T-cell (primary cell): ENCODE data around the gene MACROH2A1. TPM values are rescaled to one million over a fixed set of nuclear protein-coding genes. Genes with fewer than 3 reads are reported as not detected.

ENCODE experiments used
- ATAC-seq, 4 experiments: fragments of 200-7000 bp in 3 of 4; fragments of 150-1000 bp in 1 of 4; cut with Tn5 transposase; replicated peaks in 1 of 4; 1 replicate in 3 of 4; 2 replicates in 1 of 4; pipeline ENCODE4 v1.10.0; 2021; ENCODE audit warnings: moderate library complexity in 3 of 4, mild to moderate bottlenecking in 2 of 4, moderate number of reproducible peaks in 1 of 4
- CTCF ChIA-PET, 2 donors: fragments of 300-600 bp; sonication (Branson Sonifier 250); formaldehyde crosslinking; loops; one replicate each; lab custom pipeline; 2022; ENCODE audit warnings: antibody characterized with exemption in 2 of 2; lab: Charles Lee
- POLR2A ChIA-PET, 2 donors: fragments of 300-600 bp; sonication (Branson Sonifier 250); formaldehyde crosslinking; loops; one replicate each; lab custom pipeline; 2022; ENCODE audit warnings: antibody characterized with exemption in 2 of 2; lab: Charles Lee
- DNase-seq, 35 experiments: peaks; one replicate each; pipeline versions ENCODE4 v3.0.0 to v3.0.0-alpha.2; 2013 to 2023
- H3K27ac ChIP-seq: one replicate; pipeline ENCODE4 v1.5.1; 2013; ENCODE audit warnings: low read length
- H3K27me3 ChIP-seq, 2 experiments: replicated peaks in 1 of 2; 1 replicate in 1 of 2; 2 replicates in 1 of 2; pipeline versions ENCODE4 v1.6.1 to v1.7.0; 2013; ENCODE audit warnings: low read length in 1 of 2, mixed read lengths in 1 of 2; ENCODE audit not compliant: control insufficient read depth in 2 of 2, insufficient read depth in 2 of 2; ENCODE audit errors: extremely low read depth in 1 of 2
- H3K36me3 ChIP-seq, 2 donors: 1 replicate in 1 of 2; 2 replicates in 1 of 2; pipeline versions ENCODE4 v1.6.1 to v1.7.0; 2013; ENCODE audit warnings: low read length in 1 of 2; ENCODE audit not compliant: control insufficient read depth in 2 of 2, insufficient read depth in 1 of 2; ENCODE audit errors: extremely low read depth in 1 of 2
- H3K4me1 ChIP-seq, 2 experiments: 1 replicate in 1 of 2; 2 replicates in 1 of 2; pipeline versions ENCODE4 v1.6.1 to v1.7.0; 2013; ENCODE audit warnings: low read length in 2 of 2, mixed read lengths in 1 of 2; ENCODE audit not compliant: insufficient read depth in 2 of 2, control insufficient read depth in 1 of 2; ENCODE audit errors: extremely low read depth in 1 of 2
- H3K4me3 ChIP-seq, 2 donors: 1 replicate in 1 of 2; 2 replicates in 1 of 2; pipeline versions ENCODE4 v1.5.1 to v1.7.0; 2013; ENCODE audit warnings: mild to moderate bottlenecking in 2 of 2, low read length in 1 of 2, moderate library complexity in 1 of 2; ENCODE audit not compliant: control insufficient read depth in 1 of 2; ENCODE audit errors: extremely low read depth in 1 of 2
- H3K9me3 ChIP-seq: 2 replicates; pipeline ENCODE4 v1.7.0; 2013
- H3K27ac Mint-ChIP-seq, 2 donors: one replicate each; pipeline ENCODE4 v1.8.0; 2020 to 2021; ENCODE audit warnings: mild to moderate bottlenecking in 2 of 2, mixed read lengths in 2 of 2
- H3K27me3 Mint-ChIP-seq, 2 donors: one replicate each; pipeline ENCODE4 v1.8.0; 2021 to 2022; ENCODE audit warnings: mixed read lengths in 2 of 2
- H3K36me3 Mint-ChIP-seq: one replicate; pipeline ENCODE4 v1.8.0; 2021; ENCODE audit warnings: mixed read lengths
- H3K4me1 Mint-ChIP-seq, 3 donors: one replicate each; pipeline ENCODE4 v1.8.0; 2020 to 2022; ENCODE audit warnings: mixed read lengths in 3 of 3, mild to moderate bottlenecking in 1 of 3
- H3K4me3 Mint-ChIP-seq, 3 donors: one replicate each; pipeline ENCODE4 v1.8.0; 2020 to 2022; ENCODE audit warnings: mild to moderate bottlenecking in 3 of 3, mixed read lengths in 3 of 3, moderate library complexity in 3 of 3
- H3K9me3 Mint-ChIP-seq, 3 donors: one replicate each; pipeline ENCODE4 v1.8.0; 2020 to 2022; ENCODE audit warnings: mixed read lengths in 3 of 3
- WGBS: methylation state at CpG from one replicate; pipeline ENCODE4 v1.1.5; 2013; ENCODE audit warnings: missing lambda C conversion rate; ENCODE audit not compliant: insufficient coverage; 5-methylcytosine and 5-hydroxymethylcytosine counted together
- total RNA-seq, 35 experiments: library from RNA in 6 of 35; stranded (reverse) in 6 of 35; fragments of 120-200 nt in 1 of 35; gene quantifications; one replicate each; pipeline versions ENCODE4 v1.2.1 to v1.2.4 and lab custom pipeline; 2013 to 2026

Gene MACROH2A1
- total RNA-seq, 5 donors from 2014 or later (not counting 1 experiment from before 2014, with no cell fraction given), result 111 to 136 (median 133) TPM

GRCh38 chr5:135394095-135394494, 4.9 kb downstream of the MACROH2A1 start:
- POLR2A ChIA-PET, result no interaction called here
- CTCF ChIA-PET, result interaction anchor here in 1 of 2 donors (0.8 kb wide), 1 partner anchor 14 kb away, joined by 6 read pairs; no protein-coding TSS in a partner anchor
- H3K27me3 ChIP-seq, result no peaks in the 10 kb centered on the region
- H3K36me3 ChIP-seq, result peaks cover 0 to 18% of the 10 kb centered on the region in 2 donors
- no peak overlapping the region for H3K27ac ChIP-seq
- H3K4me1 ChIP-seq, result peaks cover 8 to 58% of the 10 kb centered on the region in 2 experiments
- Mint-ChIP-seq H3K4me1 (peaks cover 81 to 90% (median 88%) of the 10 kb centered on the region in 3 donors), H3K27me3 (no peaks in the 10 kb centered on the region), H3K27ac (peak overlapping the region in 1 of 2 donors; percentile 13), H3K9me3 (no peaks in the 10 kb centered on the region), H3K4me3 (no peak overlapping the region), H3K36me3 (peaks cover 27% of the 10 kb centered on the region)
- no peak overlapping the region for H3K4me3 ChIP-seq
- H3K9me3 ChIP-seq, result no peaks in the 10 kb centered on the region
- DNase-seq, result no peak
- ATAC-seq, result no peak
- no CpG with 5 or more reads among the region's 1 CpG for WGBS

GRCh38 chr5:135393691-135394090, 5.3 kb downstream of the MACROH2A1 start:
- WGBS, result 97% methylated on average over 3 of the region's 3 CpGs
- Mint-ChIP-seq H3K4me3 (no peak overlapping the region), H3K9me3 (no peaks in the 10 kb centered on the region), H3K36me3 (peaks cover 31% of the 10 kb centered on the region), H3K4me1 (peaks cover 81 to 94% (median 91%) of the 10 kb centered on the region in 3 donors), H3K27me3 (no peaks in the 10 kb centered on the region), H3K27ac (peak overlapping the region in 1 of 2 donors; percentile 62)
- H3K9me3 ChIP-seq, result no peaks in the 10 kb centered on the region
- peaks cover 2 to 22% of the 10 kb centered on the region in 2 donors for H3K36me3 ChIP-seq
- no peak for DNase-seq
- H3K27ac ChIP-seq, result no peak overlapping the region
- no peak overlapping the region for H3K4me3 ChIP-seq
- ATAC-seq, result no peak
- POLR2A ChIA-PET, result no interaction called here
- no peaks in the 10 kb centered on the region for H3K27me3 ChIP-seq
- CTCF ChIA-PET, result interaction anchor here in 1 of 2 donors (0.8 kb wide), 1 partner anchor 14 kb away, joined by 6 read pairs; no protein-coding TSS in a partner anchor
- peaks cover 8 to 58% of the 10 kb centered on the region in 2 experiments for H3K4me1 ChIP-seq

GRCh38 chr5:135393229-135393628, 5.8 kb downstream of the MACROH2A1 start:
- peaks cover 36% of the 10 kb centered on the region for H3K36me3 Mint-ChIP-seq
- ChIA-PET CTCF (no interaction called here), POLR2A (no interaction called here)
- no peaks in the 10 kb centered on the region for H3K27me3 Mint-ChIP-seq
- H3K4me3 Mint-ChIP-seq, result no peak overlapping the region
- Histone ChIP-seq H3K27me3 (no peaks in the 10 kb centered on the region), H3K9me3 (no peaks in the 10 kb centered on the region), H3K36me3 (peaks cover 2 to 26% of the 10 kb centered on the region in 2 donors), H3K4me1 (peaks cover 8 to 53% of the 10 kb centered on the region in 2 experiments), H3K27ac (no peak overlapping the region), H3K4me3 (no peak overlapping the region)
- ATAC-seq (no peak), DNase-seq (no peak)
- peaks cover 85 to 99% (median 95%) of the 10 kb centered on the region in 3 donors for H3K4me1 Mint-ChIP-seq
- peak overlapping the region in 1 of 2 donors; percentile 62 for H3K27ac Mint-ChIP-seq
- WGBS, result 14% methylated on average over 1 of the region's 1 CpG
- no peaks in the 10 kb centered on the region for H3K9me3 Mint-ChIP-seq

DNA sequence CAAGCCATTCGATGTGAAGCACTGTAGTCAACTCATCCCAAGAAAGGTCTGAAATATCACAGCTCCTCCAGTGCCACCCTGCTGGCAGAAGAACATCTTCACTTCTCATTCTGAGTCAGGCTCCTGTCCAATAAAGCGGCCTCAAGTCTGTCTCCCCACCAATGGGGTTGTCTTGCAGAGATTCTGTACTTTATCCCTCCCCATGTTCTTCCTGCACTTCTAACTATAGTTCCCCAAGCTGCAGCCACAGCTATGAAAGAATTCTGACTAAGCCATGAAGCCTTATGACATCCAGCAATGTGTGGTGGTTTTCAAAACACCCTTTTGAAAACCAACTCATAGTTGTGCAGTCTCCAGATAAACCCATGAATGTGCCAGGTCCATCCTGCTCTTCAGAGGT, 6.8 kb downstream of the MACROH2A1 start:
- H3K36me3 ChIP-seq, result peaks cover 2 to 32% of the 10 kb centered on the region in 2 donors
- H3K4me3 Mint-ChIP-seq, result peak overlapping the region in 1 of 3 donors; percentile 18
- H3K27ac ChIP-seq, result no peak overlapping the region
- H3K27ac Mint-ChIP-seq, result peak overlapping the region in 1 of 2 donors; percentile 62
- H3K9me3 Mint-ChIP-seq, result no peaks in the 10 kb centered on the region
- no peak overlapping the region for H3K4me3 ChIP-seq
- H3K27me3 Mint-ChIP-seq, result no peaks in the 10 kb centered on the region
- H3K9me3 ChIP-seq, result no peaks in the 10 kb centered on the region
- ChIA-PET POLR2A (no interaction called here), CTCF (no interaction called here)
- peaks cover 2 to 50% of the 10 kb centered on the region in 2 experiments for H3K4me1 ChIP-seq
- DNase-seq (peak in 1 of 35 experiments; percentile 17), ATAC-seq (no peak)
- 20% methylated on average over 1 of the region's 2 CpGs for WGBS
- H3K27me3 ChIP-seq, result no peaks in the 10 kb centered on the region
- H3K4me1 Mint-ChIP-seq, result peaks cover 85 to 99% (median 95%) of the 10 kb centered on the region in 3 donors
- peaks cover 40% of the 10 kb centered on the region for H3K36me3 Mint-ChIP-seq

DNA sequence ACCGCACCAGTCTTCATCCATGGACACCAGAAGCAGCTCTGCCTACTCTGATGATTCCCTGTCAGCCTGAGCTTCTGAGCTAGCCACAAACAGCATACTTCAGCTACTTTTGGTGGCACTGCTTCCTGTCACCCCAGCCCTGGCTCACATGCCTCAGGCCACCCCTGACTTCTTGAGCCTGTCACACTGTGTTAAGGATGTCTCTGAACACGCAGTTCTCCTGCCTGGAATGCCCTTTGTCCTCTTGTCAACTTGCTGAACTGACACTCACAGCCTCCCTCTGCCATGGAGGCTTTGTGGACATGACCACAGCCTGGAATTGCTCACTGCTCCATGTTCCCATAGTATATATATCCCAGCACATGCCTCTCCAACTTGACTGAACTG, 7.2 kb downstream of the MACROH2A1 start:
- peaks cover 85 to 99% (median 95%) of the 10 kb centered on the region in 3 donors for H3K4me1 Mint-ChIP-seq
- H3K27ac Mint-ChIP-seq, result peak overlapping the region in 1 of 2 donors; percentile 62
- H3K27ac ChIP-seq, result no peak overlapping the region
- no peaks in the 10 kb centered on the region for H3K27me3 ChIP-seq
- H3K9me3 Mint-ChIP-seq, result no peaks in the 10 kb centered on the region
- peaks cover 44% of the 10 kb centered on the region for H3K36me3 Mint-ChIP-seq
- DNase-seq (no peak), ATAC-seq (no peak)
- H3K27me3 Mint-ChIP-seq, result no peaks in the 10 kb centered on the region
- ChIA-PET POLR2A (no interaction called here), CTCF (no interaction called here)
- WGBS, result 75% methylated on average over 2 of the region's 2 CpGs
- H3K4me3 ChIP-seq, result no peak overlapping the region
- H3K4me3 Mint-ChIP-seq, result peak overlapping the region in 1 of 3 donors; percentile 18
- peaks cover 2 to 51% of the 10 kb centered on the region in 2 experiments for H3K4me1 ChIP-seq
- peaks cover 2 to 36% of the 10 kb centered on the region in 2 donors for H3K36me3 ChIP-seq
- no peaks in the 10 kb centered on the region for H3K9me3 ChIP-seq

DNA sequence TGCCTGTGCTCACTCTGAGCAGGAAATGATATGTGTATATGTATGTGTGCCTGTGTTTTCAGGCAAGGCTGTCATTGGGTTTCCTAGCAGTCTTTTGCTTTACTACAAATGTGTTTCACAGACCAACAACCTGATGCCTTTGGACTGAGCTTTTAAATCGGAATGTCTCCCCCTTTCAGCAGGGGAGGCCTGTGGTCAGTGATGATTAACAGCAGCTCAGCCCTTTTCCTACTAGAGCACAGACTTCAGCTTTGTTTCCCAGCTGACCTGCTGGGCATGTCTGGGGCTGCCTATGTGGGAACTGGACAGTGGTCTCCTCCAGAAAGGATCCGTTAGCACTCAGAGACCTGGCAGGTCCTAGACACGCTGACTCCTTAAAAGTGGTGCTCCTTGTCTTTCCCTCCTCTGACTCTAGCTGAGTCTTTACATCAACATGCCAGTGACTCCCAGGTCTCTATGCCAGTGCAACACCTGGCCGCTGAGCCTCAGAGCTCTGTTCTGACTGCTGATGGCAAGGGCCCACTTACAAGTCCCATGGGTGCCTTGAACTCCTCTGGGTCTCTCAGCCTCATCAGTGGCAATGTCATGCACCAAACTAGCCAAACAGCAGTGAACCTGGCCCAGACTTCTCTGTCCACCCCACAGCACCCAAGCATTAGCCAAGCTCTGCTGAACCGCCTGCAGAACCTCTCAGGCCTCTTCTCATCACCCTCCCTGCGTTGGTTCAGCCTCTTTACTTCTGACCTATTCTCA, 7.7 kb downstream of the MACROH2A1 start:
- DNase-seq (no peak), ATAC-seq (no peak)
- Histone ChIP-seq H3K4me3 (no peak overlapping the region), H3K36me3 (peaks cover 2 to 42% of the 10 kb centered on the region in 2 donors), H3K27ac (no peak overlapping the region), H3K27me3 (no peaks in the 10 kb centered on the region), H3K9me3 (no peaks in the 10 kb centered on the region), H3K4me1 (peaks cover 2 to 45% of the 10 kb centered on the region in 2 experiments)
- ChIA-PET CTCF (interaction anchor here in 1 of 2 donors (0.6 kb wide), 1 partner anchor 1324 kb away, joined by 8 read pairs; no protein-coding TSS in a partner anchor), POLR2A (no interaction called here)
- Mint-ChIP-seq H3K36me3 (peaks cover 50% of the 10 kb centered on the region), H3K27me3 (no peaks in the 10 kb centered on the region), H3K4me1 (peaks cover 87 to 98% (median 94%) of the 10 kb centered on the region in 3 donors), H3K9me3 (no peaks in the 10 kb centered on the region), H3K27ac (peak overlapping the region in 1 of 2 donors; percentile 62), H3K4me3 (peak overlapping the region in 1 of 3 donors; percentile 18)
- 85% methylated on average over 6 of the region's 6 CpGs for WGBS
